ENCODE data around the gene BRPF3. TPM values are rescaled to one million over a fixed set of nuclear protein-coding genes. Genes with fewer than 3 reads are reported as not detected.
"Not testable (repeated sequence)": the region's sequence is repeated elsewhere in the genome, so short reads cannot be mapped to it uniquely, and the experiment has no call there.

BRPF3 gene
- total RNA-seq, 1 experiment from 2014 or later = 32.6 TPM

DNA sequence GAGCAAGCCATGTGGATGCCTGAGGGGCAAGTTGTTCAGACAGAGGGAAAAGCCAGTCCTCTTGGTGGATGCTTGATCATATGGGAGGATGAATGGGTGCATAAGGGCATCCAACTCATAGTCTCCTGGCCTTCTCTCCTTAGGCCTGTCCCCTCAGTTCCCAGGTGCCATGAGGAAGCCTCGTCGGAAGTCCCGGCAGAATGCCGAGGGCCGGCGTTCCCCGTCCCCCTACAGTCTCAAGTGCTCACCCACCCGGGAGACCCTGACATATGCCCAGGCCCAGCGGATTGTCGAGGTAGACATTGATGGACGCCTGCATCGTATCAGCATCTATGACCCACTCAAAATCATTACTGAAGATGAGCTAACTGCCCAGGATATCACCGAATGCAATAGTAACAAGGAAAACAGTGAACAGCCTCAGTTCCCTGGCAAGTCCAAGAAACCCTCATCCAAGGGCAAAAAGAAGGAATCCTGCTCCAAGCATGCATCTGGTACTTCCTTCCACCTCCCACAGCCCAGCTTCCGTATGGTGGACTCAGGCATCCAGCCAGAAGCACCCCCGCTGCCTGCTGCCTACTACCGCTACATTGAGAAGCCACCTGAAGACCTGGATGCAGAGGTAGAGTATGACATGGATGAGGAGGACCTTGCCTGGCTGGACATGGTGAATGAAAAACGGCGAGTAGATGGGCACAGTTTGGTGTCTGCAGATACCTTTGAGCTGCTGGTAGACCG, 3.8 kb downstream of the BRPF3 start:
- no peak for DNase-seq (ENCODE audit: low spot score)

DNA sequence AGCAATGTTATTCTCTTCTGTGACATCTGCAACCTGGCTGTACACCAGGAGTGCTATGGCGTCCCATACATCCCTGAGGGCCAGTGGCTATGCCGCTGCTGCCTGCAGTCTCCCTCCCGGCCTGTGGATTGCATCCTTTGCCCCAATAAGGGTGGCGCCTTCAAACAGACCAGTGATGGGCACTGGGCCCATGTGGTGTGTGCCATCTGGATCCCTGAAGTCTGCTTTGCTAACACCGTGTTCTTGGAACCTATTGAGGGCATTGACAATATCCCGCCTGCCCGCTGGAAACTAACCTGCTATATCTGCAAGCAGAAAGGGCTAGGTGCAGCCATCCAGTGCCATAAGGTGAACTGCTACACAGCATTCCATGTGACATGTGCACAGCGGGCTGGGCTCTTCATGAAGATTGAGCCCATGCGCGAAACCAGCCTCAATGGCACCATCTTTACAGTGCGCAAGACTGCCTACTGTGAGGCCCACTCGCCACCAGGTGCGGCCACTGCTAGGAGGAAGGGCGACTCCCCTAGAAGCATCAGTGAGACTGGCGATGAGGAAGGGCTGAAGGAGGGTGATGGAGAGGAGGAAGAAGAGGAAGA, 4.6 kb downstream of the BRPF3 start:
- no peak for DNase-seq (ENCODE audit: low spot score)

DNA sequence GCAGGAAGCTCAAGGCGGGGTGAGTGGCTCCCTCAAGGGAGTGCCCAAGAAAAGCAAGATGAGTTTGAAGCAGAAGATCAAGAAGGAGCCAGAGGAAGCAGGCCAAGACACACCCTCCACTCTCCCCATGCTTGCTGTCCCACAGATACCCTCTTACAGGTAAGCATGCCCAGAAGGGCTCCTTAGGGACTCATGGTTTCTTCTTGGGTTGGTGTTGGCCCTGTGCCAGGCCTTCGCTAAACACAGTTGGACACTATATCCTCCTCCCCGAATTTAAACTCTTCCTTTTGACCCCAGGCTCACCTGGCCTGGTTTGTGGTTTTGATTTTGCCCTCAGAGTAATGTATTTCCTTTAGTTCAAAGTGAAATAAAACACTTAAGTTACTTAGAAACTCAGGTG, 5.1 kb downstream of the BRPF3 start:
- DNase-seq (ENCODE audit: low spot score) = no peak

DNA sequence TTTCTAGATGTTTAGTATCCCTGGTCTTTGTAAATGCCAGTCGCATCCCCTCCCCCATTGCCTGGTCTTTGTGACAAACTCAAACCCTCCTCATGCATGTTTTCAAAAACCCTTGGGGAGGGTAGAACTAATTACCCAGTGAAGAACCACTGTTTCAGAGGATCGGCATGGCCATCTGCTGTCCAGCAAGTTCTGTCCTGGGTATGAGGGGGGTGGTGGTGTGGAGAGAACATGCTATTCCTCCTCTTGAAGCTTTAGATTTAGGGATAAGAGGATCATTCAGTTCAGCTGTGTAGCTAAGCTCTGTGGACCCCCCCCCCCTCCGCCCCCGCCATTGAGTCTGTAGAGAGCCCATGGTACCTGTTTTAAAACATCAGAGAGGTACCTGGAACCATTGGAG, 5.6 kb downstream of the BRPF3 start:
- DNase-seq (ENCODE audit: low spot score) = no peak

DNA sequence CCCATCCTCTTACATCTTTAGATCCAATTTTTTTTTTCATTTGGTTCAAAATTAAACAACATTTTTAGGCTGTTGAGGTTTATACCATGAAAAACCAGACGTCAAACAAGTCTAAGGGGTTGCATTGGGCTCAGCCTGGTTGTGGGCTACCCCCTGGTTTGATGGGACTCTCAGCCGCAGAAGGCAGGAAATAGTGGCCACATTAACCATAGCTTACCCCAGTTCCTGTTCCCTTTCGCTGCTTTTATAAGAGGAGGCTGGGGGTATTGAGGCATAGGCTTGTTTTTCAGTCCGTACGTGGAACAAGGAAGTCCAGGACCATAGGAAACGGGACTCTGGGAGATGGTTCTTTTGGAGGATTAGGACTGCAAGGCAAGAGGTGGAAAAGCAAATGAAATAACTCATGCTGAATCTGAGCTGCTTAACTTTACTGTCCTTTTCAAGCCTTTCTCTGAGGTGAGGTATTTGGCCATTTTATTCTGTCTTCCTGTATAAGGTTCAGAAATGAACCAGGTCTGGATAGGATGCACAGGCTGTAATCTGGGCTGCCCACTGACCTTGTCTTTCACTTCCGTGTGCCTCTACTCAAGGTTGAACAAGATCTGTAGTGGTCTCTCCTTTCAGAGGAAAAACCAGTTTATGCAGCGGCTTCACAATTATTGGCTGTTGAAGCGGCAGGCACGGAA, 7.7 kb downstream of the BRPF3 start:
- DNase-seq (ENCODE audit: low spot score) = no peak

DNA sequence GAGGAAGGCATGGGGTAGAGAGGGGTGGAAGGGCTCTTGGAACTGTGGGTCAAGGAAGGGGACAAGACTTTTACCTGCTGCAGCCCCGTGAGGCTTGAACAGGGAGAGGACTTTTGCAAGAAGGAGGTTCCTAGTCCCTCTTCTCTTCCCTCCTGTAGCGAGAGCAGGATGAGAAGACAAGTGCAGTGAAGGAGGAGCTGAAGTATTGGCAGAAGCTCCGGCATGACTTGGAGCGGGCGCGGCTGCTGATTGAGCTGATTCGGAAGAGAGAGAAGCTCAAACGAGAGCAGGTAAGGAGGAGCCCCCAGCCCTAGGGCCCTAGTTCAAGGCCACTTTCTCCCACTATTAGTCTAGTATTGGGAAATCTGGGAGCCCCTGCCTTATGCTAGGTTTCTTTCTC, 10.6 kb downstream of the BRPF3 start:
- DNase-seq (ENCODE audit: low spot score) = no peak

DNA sequence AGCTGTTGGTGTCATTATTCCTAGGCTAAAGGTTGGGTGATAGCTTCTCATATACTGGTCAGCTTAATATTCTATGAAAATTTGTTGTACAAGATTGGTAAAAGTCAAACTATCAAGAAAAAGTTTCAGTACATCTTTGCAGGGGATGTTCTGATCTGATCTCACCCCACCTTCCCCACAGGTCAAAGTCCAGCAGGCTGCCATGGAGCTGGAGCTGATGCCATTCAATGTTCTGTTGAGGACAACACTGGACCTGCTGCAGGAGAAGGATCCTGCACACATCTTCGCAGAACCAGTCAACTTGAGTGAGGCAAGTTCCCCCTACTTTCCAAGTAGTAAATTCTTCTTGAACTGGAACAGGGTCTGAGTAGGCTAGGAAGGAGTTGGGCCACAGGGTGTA, 13.1 kb downstream of the BRPF3 start:
- no peak for DNase-seq (ENCODE audit: low spot score)

DNA sequence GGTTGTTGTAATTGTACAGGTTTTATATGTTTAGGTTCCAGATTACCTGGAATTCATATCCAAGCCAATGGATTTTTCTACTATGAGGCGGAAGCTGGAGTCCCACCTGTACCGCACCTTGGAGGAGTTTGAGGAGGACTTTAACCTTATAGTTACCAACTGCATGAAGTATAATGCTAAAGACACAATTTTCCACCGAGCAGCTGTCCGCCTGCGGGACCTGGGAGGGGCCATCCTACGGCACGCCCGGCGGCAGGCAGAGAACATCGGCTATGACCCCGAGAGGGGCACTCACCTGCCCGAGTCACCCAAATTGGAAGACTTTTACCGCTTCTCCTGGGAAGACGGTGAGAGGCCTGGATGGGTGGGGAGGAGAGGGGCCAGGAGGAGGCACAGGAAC, 13.6 kb downstream of the BRPF3 start:
- no peak for DNase-seq (ENCODE audit: low spot score)

DNA sequence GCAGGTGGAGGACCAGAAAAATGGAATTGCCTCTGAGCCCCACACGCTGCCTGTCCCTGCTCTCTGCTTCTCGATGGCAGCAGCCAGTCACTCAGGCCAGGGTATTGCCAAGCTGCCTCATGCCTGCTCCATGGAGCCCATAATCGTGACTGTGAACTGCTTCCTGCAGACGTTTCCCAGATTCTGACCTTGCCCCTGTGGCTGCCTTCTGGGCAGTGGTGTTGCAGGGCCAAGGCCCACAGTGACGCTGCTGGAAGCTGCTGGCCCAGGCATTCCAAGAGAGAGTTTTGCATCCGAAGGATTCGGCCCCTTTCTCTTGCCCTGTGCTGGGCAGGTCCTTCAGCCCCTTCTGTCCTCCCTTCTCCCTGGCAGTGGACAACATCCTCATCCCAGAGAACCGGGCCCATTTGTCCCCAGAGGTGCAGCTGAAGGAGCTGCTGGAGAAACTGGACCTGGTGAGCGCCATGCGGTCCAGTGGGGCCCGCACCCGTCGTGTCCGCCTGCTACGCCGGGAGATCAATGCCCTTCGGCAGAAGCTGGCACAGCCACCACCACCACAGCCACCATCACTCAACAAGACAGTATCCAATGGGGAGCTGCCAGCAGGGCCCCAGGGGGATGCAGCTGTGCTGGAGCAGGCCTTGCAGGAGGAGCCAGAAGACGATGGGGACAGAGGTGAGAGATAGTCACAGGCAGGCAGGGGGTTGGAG, 14.5 kb downstream of the BRPF3 start:
- DNase-seq (ENCODE audit: low spot score) = no peak

DNA sequence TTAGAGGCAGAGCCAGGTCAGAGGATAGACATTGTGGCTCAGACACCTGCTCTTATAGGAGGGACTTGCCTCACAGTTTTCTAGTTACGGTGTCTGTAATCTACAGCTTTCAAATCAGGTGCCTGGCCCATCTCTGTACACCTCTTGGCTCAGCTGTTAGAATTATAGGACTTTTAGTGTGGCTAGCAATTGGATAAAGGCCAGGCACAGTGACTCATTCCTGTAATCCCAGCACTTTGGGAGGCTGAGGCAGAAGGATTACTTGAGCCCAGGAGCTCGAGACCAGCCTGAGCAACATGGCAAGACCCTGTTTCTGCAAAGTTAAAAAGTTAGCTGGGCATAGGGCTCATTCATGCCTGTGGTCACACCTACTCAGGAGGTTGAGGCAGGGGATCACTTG, 20.0 kb downstream of the BRPF3 start:
- DNase-seq (ENCODE audit: low spot score) = no peak

DNA sequence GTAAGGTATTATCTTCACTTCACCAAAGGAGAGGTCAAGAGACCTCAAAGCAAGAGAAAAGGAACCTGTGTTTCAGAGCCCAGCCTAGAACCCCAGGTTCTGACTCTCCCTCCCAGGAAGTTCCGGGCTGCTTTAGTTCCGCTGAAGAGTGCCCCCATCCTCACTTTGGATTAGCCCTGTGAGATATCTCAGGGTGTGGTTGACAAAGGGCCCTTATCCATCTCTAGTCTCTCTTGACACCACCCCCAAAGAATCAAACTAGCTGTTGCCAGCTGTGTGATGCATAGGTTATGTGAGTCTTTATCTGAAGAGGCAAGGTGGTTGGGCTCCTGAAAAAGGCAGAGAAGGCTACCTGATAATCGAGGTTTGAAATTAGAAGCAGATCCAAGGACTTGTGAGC, 20.6 kb downstream of the BRPF3 start:
- no peak for DNase-seq (ENCODE audit: low spot score)

DNA sequence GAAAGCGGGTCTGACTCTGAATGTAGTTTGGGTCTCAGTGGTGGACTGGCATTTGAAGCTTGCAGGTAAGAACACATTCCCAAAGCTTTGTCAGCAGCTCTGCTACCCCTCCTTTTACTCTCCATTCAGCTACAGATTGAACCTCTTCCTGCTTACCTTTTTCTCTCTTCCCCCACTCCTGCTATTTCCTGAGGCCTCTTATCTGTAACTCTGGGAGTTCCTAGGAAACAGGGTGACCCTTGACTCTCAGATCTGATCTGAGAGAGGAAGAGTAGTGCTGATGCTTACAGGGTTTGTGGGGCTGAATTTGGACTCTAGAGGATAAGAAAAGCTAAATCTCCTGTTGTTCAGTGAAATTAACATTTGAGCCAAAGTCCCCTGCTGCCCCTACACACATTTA, 21.4 kb downstream of the BRPF3 start:
- no peak for DNase-seq (ENCODE audit: low spot score)

DNA sequence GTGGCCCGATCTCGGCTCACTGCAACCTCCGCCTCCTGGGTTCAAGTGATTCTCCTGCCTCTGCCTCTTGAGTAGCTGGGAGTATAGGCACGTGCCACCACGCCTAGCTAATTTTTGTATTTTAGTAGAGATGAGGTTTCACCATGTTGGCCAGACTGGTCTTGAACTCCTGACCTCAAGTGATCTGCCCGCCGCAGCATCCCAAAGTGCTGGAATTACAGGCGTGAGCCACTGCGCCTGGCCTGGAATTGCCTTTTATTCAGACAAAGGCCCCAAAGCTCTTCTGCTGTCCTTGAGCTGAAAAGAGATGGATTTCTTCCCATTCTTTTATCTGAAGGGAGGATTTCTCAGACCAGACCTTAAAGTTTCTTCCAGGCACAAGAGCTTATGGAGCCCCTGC, 22.0 kb downstream of the BRPF3 start:
- not testable (repeated sequence) for DNase-seq (ENCODE audit: low spot score)

DNA sequence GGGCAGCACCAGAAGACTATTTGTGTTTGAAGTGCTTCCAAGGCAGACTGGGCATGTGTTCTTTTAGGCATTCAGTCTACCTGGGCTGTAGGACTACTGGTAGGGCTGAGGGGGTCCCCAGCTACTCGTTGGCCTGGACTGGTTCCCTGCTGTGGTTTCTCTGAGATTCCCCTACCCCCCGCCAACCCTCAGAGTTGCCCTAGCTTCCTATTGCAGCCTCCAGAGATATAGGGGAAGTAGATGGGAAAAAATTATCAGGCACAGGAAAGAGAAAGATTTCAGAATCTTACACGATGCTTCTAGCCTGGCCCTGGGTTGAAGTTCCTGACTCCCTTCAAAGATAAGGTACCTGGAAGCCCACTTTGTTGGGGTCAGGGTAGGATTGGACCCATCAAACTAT, 22.5 kb downstream of the BRPF3 start:
- DNase-seq (ENCODE audit: low spot score) = no peak

DNA sequence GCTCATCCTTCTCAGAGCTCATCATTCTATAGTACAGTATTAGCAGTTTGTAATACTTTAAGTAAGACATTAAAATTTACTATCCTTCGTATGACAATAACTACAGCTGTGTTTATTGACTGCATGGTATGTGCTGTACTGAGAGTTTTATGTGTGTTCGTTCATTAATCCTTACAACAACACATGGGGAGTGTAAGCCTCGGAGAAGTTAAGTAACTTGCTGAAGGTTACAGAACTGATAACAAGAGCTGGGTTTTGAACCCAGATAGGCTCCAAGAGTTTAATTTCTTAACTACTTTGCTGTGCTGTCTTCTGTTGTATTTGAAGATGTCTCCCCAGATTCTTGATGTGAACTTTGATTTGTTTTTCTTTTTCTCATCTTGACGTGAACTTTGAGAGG, 23.7 kb downstream of the BRPF3 start:
- DNase-seq (ENCODE audit: low spot score) = no peak

DNA sequence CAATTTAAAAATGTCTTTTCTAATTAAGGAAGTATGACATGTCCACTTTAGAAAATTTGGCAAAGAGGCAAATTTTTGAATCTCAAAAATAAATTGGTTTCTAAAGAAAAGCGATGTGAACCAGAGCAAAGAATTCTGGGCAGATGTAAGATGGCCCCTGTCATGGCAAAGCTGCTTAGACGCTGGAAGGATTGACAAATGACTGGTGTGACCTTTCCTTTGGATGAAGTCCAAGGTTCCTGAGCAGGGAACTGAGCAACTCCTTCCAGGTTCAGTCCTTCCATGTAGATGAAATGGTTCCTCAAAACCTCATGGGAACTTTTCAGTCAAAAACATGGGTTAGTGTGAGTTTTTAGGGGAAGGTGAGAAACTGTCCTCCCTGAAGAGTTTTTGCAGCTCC, 25.1 kb downstream of the BRPF3 start:
- no peak for DNase-seq (ENCODE audit: low spot score)

DNA sequence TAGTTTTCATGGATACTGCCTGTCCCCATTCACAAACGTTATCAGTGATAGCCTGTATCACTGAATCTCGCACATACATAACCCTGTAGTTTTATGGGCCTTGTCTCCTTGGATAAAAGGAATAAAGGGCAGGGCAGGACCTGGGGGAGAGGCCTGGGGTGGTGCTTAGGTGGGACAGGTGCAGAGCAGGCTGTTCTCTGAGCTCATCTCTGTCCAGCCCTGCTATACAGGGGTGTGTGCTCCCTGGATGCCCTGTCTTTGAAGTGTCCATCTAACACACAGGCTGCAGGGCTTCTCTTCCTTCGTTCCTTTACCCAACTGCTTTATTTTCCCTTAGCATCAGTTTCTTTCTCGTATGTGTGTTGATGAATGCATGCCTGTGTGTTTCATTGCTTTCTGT, 26.4 kb downstream of the BRPF3 start:
- no peak for DNase-seq (ENCODE audit: low spot score)

DNA sequence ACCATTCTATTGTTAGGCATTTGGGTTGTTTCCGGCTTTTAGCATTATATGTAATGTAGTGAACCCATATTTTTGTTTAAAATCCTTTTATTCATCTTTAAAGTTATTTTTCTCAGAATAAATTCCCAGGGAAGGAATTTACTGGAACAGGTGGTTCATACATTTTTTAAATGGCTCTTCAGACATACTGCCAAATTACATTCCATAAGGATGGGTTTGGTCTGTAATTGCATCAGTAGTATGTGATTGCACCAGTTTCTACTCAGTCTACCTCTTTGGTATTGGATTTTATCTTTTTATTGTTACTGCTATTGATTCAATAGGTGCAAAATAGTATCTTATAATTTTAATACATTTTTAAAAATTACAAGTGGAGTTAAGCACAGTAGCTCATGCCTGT, 27.2 kb downstream of the BRPF3 start:
- DNase-seq (ENCODE audit: low spot score) = no peak

DNA sequence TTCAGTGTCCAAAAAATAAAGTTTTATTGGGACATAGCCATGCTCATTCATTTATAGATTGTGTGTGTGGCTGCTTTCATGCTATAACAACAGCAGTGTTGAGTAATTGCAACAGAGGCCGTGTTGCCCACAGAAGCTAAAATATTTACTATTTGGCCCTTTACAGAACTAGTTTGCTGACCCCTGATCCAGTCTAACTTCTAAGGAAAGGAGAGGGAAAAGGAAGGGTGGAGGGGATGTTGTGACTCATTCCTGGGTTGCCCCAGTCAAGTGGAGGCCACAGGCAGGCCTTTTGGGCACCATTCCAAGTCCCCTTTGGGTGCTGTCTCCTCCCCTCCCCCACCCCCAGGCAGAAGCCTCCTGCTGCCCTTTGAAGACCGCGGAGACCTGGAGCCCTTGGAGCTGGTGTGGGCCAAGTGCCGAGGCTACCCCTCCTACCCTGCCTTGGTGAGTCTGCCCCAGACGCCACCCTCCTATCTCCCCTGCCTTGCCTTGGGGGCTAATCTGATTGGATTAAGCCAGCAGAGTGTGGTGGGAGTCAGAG, 28.4 kb downstream of the BRPF3 start:
- peak; percentile 79 for DNase-seq (ENCODE audit: low spot score)

DNA sequence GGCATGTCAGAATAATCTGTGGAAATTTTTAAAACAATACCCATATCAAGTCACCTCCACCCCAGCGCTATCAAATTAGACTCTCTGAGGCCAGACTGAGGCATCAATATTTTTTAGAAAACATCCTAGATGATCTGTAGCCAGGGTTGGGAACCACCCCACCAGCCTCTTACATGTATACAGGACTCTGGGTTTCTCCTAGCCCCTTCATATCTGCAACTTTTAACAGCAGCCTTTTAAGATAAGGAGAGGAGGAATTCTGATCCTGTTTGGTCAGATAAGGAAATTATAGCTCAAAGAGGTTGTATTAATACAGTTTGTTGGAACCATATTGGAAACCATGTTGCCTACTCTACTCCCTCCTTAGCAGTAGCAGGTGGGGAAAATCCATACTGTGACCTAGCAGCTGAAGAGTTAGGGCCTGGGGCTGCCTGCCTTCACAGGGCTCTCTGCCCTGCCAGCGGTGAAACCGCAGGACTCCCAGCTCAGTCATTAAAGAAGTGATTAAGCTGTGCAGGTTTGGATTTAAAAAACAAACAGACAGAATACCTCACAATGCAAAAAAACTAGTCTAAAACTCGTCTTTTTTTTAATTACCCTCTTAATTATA, 30.0 kb downstream of the BRPF3 start:
- DNase-seq (ENCODE audit: low spot score) = no peak

DNA sequence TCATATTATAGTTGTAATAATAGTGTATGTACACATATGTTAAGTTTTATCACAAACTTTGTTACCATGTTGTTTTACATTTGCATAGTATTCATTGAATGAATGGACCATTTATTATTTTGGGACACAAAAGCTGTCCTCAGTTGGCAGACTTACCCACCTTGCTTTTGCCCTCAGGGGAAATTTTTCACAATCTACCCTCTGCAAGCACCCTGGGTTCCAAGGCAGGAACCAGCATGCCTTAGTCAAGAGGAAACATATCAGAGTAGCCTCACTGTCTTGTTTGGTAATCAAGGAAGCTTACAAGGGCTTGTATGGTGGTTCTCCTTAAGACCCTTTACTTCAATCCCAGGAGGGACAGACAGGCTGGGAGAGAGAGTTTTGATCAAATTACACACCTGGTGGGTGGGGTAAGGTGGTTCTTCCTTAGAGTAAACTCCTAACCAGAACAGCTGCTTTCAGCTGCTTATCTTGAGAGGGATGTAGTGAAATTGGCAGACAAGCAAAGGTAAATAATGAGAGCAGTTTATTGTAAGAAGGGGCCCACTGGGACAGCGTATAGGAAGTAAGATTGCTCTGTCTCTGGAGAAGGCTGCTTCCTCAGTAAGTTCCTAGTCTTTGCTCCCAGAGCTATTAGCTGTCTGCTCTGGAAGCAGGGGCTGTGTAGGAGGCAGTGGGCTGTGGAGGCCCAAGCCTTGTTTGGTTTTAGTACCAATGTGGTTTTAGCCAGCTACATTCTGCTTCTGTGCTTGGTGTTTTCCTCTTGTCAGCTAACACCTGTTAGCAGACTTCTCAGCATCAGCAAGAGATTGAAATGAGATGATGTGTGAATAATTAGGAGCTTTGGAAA, 31.1 kb downstream of the BRPF3 start:
- DNase-seq (ENCODE audit: low spot score) = peak; percentile 54

All from HT-29 (cell line).